Measurements from ENCODE around the gene SHANK3.

SHANK3 gene

DNA sequence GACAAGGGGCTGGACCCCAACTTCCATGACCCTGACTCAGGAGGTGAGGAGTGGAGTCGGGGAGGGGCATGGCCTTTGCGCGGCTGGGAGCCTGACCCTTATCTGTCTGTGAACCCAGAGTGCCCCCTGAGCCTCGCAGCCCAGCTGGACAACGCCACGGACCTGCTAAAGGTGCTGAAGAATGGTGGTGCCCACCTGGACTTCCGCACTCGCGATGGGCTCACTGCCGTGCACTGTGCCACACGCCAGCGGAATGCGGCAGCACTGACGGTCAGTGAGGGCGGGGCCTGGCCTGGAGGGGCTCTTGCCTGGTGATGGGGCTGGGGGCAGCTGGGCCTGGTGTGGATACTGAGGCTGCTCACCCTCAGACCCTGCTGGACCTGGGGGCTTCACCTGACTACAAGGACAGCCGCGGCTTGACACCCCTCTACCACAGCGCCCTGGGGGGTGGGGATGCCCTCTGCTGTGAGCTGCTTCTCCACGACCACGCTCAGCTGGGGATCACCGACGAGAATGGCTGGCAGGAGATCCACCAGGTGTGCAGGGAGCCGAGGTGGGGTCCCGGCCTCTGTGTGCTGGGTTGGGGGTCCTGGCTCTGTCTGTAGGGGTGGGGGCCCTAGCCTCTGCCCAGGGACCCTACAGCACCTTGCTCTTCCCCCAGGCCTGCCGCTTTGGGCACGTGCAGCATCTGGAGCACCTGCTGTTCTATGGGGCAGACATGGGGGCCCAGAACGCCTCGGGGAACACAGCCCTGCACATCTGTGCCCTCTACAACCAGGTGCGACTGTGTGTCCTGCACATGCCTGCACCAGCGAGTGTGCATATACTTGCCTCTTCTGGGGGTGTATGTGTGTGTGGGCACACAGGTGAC is 6.3 kb downstream of the SHANK3 start:
- DNase-seq: peak; percentile 12

DNA sequence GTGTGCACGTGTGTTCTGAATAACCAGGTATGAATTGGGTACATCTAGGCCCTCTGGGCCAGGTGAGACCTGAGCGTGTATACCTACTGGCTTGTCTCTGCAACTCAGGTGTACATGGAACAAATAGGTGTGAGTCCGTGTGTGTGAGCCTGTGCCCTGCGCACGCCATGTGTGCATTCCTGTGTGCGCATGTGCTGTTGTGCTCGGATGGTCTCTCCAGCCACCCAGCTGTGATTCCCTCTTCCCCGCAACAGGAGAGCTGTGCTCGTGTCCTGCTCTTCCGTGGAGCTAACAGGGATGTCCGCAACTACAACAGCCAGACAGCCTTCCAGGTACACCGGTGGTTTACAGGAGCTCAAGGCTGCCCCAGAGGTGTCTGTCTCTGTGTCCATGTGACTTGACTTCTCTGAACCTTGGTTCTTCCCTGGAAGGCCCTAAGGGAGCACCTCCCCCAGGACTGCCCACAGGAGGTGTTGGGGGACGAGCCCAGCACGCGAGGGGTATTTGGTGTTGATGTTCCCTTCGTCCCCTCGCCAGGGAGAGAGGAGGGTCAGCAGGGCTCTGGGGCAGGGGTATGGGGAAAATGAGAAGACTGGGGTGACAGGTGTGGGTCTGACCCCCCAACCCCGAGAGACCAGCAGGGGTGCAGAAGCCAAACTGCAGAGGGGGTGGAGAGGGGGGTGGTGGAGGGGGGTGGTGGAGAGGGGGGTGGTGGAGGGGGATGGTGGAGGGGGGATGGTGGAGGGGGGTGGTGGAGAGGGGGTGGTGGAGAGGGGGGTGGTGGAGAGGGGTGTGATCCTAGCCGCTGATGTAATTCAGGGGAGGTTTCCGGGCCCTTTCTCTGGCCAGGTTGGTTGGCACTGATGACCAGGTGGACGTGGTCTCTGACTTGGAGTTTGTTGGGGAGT is 10.7 kb downstream of the SHANK3 start:
- DNase-seq: peak; percentile 4

DNA sequence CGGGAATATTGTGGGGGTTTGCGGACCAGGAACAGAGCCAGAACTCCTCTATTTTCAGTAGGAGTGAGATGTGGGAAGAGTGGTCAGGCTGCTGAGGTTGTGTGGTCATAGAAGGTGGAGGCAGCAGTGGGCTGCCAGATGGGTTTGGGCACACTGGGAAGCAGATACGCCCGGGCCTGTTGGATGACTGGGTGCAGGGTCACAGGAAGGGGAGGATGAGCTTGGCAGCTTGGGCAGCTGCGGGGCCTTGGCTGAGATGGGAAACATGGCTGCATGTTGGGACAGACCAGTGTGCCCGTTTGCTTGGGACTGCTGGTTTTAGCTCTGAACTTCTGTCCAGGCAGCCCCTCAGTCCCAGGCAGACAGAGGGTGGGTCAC is 11.4 kb downstream of the SHANK3 start:
- DNase-seq: peak; percentile 12

DNA sequence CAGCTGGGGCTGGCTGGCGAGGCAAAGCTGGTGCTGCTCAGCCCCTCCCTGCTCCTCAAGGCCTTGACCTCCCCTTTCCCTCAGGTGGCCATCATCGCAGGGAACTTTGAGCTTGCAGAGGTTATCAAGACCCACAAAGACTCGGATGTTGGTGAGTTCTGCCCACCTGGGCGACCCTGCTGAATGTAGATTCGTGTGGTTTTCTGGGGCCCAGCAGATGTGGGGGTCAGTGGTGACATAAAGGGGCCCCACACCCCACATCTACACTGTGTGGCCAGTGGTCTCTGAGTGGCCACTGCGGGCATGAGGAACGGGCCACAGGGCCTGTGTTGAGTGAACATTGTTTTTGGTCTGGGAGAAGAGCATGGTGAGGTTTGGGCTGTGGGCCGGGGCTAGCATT is 11.9 kb downstream of the SHANK3 start:
- peak; percentile 2 for DNase-seq

DNA sequence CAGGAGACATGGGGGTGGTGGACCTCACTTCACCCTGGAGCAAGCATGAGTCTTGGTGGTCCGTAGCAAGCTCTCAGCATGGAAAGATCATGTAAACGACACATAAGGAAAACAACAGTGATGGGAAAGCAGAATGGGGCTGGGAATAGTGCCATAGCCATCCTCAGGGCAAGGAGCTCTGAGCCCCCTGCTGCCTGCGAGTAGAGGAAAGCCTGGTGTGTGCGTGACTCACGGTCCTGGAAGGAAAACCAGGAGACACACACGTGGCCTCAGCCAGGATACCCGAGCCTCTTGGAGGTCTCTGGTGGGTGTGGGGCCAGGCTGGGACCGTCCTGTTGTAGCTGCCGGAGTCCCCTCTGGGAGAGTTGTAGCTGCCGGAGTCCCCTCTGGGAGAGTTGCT is 12.4 kb downstream of the SHANK3 start:
- DNase-seq: no peak

DNA sequence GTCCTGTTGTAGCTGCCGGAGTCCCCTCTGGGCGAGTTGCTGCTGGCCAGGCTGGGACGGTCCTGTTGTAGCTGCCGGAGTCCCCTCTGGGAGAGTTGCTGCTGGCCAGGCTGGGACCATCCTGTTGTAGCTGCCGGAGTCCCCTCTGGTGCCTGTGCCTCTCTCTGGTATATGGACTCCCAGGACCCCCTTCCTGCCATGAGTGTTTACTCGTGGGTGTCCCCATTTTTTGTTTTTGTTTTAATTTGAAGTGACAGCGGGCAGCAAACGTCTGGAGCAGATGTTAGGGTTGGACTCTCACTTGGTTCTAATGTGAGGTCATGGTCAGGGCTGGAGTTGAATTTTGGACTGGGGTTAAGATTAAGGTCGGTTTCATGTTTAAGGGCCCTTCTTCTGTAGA is 14.2 kb downstream of the SHANK3 start:
- peak; percentile 2 for DNase-seq

DNA sequence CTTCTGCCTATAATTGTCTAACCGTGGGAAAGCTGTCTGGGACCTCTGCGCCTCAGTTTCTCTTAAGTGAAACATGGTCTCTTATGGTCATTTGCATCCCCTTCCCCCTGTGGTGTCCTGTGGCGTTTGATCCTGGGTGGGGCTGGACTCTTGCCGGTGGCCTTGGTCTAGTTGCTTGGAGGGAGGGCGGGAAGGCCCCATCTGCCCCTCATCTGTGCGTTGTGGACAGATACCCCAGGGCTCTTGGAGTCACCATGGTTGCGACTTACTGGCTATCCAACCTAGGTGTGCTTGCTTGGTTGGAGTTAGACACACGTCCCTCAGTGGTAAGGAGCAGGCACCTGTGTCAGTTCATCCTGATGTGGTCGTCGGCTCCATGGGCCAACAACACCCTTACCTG is 15.2 kb downstream of the SHANK3 start:
- DNase-seq: peak; percentile 6

DNA sequence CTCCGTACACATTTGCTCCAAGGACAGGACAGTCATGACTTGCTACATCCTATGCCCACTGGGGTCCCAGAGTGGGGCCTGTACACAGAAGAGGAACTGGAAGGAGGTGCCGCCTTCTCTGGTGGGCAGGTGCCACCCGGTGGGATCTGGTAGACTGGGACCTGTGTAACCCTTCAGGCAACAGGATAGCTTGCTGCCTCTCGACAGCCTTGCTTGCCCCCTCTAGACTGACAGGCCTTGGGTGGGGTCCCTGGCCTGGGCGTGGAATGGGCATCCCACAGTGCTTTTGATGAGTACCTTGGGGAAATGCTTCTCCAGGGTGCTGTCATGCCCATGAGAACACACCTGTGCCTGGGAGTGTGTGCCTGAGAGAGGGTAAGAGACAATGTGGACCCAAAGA is 15.8 kb downstream of the SHANK3 start:
- peak; percentile 11 for DNase-seq

DNA sequence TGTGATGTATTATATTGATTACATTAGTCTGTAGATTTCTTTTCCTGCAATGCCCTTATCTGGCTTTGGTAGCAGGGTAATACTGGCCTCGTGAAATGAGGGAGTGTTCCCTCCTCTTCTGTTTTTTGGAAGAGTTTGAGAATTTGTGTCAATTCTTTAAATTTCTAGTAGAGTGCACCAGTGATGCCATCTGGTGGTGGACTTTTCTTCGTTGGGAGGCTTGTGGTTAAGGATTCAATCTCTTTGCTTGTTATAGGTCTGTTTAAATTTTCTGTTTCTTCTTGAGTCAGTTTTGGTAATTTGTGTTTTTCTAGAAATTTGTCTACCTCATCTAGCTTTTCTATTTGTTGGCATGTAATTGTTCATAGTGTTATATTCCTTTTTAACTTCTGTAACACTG is 18.9 kb downstream of the SHANK3 start:
- no peak for DNase-seq

DNA sequence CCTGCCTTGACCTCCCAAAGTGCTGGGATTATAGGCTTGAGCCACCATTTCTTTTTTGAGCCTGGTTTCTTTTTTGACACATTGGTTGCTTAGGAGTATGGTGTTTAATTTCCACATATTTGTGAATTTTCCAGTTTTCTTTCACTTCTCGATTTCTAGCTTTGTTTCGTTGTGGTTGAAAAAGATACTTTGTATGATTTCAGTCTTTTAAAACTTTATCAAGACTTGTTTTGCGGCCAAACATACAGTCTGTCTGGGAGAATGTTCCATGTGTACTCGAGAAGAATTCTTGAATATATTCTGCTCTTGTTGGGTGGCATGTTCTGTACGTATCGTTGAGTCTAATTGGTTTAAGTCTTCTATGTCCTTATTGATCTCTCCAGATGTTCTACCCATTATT is 20.8 kb downstream of the SHANK3 start:
- no peak for DNase-seq

DNA sequence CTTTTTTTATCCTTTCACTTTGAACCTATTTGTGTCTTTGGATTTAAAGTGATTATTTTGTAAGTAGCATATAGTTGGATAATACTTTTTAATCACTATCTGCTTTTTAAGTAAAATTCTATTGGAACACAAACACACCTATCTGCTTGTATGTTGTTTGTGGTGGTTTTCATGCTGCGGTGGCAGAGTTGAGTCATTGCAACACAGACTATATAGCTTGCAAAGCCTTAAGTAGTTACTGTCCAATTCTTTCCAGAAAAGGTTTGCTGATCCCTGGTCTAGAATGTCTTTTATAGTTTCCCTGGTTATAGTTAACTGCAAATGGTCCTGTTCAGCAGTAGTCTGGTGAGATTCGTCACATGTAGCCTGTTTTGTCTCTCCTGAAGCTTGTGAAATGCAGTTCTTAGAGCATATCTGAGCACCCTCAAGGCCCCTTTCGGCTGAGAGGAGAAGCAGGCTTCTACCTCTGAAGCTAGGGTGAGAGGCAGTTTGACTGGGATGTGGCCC is 21.5 kb downstream of the SHANK3 start:
- no peak for DNase-seq

DNA sequence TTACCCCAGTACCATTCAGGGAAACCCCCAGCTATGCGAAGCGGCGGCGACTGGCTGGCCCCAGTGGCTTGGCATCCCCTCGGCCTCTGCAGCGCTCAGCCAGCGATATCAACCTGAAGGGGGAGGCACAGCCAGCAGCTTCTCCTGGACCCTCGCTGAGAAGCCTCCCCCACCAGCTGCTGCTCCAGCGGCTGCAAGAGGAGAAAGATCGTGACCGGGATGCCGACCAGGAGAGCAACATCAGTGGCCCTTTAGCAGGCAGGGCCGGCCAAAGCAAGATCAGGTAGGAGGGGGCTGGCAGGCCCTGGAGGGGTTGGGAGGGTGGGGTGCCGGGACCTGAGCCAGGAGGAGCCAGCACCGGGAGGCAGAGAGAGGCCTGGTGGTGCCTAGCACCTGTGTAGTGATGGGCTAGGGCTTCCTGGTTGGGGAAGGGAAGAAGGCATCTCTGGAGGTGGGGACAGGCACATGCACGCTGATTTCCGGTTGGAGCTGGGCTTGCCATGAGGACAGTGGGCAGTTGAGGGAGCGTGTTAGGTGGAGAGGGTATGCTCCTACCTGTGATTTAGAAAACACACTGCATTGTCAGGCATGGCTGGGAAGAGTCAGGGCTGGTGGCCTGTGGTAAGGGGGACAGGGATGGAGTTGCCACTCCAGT is 22.3 kb downstream of the SHANK3 start:
- no peak for DNase-seq

DNA sequence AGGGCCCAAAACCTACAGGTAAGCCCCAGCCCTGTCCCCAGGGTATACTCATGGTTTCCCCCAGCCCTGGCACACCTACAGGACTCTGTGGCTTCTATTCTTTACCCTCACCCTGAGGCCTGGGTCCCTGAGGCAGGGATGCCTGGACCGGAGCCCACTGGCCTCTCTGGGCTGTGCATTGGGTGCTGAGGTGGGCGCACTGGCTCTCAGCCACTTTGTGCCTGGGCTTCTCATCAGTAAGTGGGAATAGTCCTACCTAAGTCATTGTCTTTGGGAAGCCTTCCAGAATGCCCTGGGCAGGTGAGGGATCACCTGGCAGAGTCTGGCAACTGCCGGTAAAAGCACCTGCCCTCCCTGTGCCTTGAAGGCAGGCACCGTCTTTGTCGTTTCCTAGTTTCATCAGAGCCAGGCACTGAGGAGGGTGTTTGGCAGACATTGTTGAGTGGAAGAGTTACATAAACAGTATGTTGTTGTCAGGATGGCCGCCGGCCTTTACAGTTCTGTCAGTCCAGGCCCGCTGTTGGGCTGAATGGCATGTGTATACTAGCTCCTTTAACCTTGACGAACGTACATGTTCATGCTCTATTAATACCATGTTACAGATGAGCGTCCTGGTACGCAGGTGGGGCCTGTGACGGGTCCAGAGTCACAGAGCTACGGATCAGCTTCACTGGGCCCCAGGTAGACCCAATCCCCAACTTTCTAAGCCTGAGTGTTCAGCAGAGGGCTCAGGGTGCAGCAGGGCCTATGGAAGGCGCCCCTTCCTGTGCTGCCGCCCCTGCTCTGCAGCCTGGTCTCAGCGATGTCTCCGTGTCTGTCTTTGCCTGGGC is 23.0 kb downstream of the SHANK3 start:
- DNase-seq: no peak

DNA sequence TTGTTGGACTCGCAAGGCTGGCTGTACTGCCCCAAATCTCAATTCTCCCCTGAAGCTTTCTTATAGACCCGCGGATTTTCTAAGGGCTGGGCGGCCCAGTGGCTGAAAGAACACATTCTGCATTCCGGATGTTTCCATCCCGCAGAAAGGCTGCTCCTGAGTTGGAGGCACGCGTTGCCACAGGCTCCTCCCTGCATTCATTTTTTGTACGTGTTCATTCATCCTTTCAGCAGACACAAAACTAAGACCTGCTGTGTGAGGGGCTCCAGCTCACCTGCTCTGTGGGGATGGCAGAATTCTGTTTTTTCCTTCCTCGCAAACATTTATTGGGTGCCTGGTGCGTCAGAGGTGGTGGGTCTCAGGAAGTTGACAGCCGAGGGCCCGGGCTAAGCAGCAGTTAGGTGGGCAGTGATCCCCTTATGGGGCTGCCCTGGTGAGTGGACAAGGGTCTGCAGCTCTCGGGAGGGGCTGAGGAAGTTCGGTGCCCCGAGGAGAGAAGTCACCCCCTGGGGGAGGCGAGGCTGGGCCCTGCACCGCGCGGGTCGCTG is 23.7 kb downstream of the SHANK3 start:
- no peak for DNase-seq

DNA sequence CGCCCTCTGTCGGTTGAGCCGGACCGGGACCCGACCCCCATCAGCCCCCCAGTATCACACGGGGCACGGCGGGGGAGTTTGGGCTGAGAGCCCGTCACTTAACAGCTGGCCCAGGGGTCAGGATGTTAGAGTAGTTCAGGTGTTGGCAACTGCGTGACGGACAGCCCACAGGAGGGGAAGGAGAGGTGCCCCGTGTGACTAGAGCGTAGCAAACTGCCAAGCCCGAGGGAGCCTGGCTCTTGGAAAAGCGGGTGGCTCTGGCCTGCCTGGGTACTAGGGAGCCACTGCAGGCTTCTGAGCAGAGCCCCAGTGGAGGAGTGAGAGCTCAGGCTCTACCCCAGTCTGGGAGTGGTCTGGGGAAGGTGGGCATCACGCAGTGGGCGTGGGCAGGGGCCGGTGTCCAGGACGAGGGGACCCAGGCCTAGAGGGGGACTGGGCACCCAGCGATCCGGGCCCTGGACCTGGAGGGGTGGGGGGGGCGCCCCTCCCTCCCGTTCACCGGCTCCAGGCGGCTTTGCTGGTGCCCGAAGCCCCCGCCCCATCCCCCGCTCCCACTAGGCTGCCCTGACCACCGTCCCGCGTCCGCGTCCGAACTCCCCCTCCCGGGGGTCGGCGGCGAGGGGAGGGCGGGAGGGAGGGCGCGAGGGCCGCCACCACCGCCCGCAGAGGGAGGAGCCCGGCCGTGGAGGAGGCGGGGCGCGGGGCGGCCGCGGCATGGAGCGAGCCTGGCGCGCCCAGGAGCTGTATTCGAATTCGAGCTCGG is 24.4 kb downstream of the SHANK3 start:
- DNase-seq: no peak

DNA sequence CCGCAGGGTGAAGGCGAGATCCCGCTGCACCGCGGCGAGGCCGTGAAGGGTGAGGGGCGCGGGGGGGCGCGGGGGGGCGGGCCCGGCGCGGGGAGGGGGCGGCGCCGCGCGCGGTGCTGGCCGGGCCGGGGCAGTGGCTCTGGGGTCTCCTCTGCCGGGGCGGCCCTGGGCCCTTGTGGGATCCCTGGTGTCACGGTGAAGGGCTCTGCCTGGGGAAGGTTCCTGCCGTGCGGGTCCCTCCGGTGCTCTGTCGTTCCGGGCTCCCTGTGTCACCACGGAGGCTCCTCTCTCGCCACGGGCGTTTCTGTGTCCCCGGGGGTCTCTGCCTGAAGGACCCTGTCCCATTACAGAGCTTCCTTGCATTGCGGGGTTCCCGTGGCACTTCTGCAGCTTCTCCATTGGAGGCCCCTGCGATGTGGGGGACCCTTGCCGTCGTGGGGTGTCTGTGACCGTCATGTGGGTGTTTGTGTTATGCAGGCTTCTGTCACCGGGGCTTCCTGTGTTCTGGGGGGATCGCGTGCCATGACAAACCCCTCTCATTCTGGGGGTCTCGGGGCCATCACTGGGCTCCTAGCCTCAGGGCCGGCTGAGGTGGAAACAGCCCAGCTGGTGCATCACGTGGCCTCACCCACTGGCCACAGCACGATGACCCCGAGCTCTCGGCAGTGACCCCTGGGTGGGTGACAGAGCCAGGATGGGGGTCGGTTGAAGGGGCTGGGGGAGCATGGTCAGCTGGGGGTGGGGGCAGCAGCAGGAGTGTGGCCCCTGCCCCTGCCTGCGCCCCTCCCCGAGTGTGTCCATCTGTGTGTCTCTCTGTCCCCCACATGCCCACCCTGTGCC is 25.3 kb downstream of the SHANK3 start:
- DNase-seq: no peak

DNA sequence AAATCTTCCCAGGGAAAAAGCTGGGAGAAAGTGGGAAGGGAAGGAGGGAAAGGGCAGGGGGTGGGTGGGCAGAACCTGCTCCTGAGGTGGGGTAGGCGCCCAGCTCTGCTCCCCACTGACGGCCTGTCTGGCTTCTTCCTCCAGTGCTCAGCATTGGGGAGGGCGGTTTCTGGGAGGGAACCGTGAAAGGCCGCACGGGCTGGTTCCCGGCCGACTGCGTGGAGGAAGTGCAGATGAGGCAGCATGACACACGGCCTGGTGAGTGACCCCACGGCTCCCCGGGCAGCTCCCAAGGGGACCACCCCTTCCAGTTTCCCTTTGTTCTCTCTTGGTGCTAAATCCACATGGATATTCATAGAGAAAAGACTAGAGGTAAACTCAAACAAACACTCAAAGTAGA is 25.9 kb downstream of the SHANK3 start:
- no peak for DNase-seq

DNA sequence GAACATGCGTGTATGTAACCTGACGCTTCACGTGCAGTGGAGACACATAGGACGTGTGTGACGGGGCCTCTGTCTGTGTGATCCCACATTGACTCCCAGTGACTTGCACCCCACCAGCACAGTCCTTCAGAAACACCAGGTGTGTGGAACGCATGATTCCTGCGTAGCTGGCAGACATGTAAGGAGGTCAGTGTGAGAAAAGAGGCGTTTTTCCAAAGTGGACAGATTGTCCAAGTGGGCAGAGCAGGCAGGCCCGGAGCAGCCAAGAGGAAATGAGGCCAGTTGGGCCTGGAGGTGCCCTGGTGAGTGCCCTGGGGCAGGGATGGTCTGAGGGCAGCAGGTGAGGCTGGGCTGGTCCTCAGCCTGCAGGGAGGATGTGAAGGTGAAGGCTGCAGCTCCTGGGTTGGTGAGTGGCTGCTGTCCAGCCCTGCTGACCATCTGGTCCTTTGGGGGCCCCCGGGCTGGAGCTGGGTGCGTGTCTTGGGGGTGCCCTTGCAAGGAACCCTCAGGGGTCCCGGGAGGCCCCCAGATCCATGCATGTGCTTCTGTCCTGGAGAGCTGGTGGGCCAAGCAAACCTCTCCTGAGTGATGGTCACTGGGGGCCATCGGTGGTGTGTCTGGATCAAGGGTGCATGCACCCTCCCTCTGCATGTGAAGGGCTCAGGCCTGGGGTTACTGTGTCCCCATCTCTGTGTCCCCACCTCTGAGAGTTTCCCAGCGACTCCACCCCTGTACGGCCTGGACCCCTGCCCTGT is 26.6 kb downstream of the SHANK3 start:
- DNase-seq: no peak

DNA sequence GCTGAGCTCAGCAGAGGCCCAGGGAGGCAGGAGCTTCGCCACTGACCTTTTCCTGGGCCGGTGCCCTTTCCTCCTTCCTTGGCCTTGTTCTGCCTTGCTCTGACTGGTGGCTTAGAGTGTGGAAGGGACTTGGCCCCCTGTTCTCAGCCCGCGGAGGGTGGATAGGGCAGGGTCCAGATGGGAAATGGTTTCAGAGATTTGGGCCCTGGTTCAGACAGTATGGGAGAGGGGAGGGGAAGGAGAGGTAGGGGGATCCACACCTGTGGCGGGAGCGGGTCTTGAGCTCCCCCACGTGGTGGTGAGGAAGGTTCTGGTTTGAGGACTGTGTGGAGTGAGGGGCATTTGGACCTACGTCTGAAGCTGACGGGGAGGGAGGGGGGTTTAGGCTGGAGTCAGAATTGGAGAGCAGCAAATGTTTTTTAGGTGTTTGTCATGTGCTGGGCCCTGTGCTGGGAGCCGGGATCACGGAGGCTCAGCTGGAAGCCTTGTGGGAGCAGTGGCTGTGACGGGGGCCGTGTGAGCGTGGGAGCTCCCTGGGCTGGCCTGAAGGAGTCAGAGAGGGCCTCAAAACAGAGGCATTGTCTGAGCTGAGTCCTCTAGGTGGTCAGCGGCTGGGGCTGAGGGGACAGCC is 27.2 kb downstream of the SHANK3 start:
- no peak for DNase-seq
